Caco-2 (cell line): ENCODE measurements around the gene CNDP2. TPM values are rescaled to one million over a fixed set of nuclear protein-coding genes. Genes with fewer than 3 reads are reported as not detected.

Experiments used
- BruUV-seq: library from RNA; stranded (reverse); fragments of 400-500 nt; replicated peaks from 2 replicates; lab custom pipeline; 2021; lab: Mats Ljungman, UMichigan
- CTCF ChIA-PET: fragments of 300-600 bp; sonication (Branson Sonifier 250); formaldehyde crosslinking; loops from one replicate; lab custom pipeline; 2022; ENCODE audit warnings: antibody characterized with exemption; lab: Charles Lee
- POLR2A ChIA-PET: fragments of 300-600 bp; sonication (Branson Sonifier 250); formaldehyde crosslinking; loops from one replicate; lab custom pipeline; 2022; ENCODE audit warnings: antibody characterized with exemption; lab: Charles Lee
- DNase-seq, 2 experiments: peaks; one replicate each; pipeline versions ENCODE4 v3.0.0 to v3.0.0-alpha.2; 2020 to 2022
- H3K27me3 ChIP-seq: replicated peaks from 2 replicates; pipeline ENCODE4 v1.6.0; 2011; ENCODE audit warnings: low read length; ENCODE audit not compliant: control insufficient read depth, insufficient read depth
- H3K36me3 ChIP-seq: 2 replicates; pipeline ENCODE4 v1.5.1; 2011; ENCODE audit warnings: low read length; ENCODE audit not compliant: control insufficient read depth, insufficient read depth
- H3K4me1 ChIP-seq: fragments of 250-450 bp; sonication (Bioruptor Pico); 2 replicates; pipeline ENCODE4 v1.5.1; 2020; ENCODE audit warnings: mild to moderate bottlenecking
- H3K4me3 ChIP-seq: 2 replicates; pipeline ENCODE4 v1.5.1; 2011; ENCODE audit warnings: low read depth, mild to moderate bottlenecking, control low read depth, low read length
- H3K9me3 ChIP-seq: fragments of 250-450 bp; sonication (Bioruptor Pico); 2 replicates; pipeline ENCODE4 v1.5.1; 2020; ENCODE audit warnings: mild to moderate bottlenecking, moderate library complexity
- H3K27ac Mint-ChIP-seq: one replicate; pipeline ENCODE4 v1.8.0; 2022; ENCODE audit warnings: mixed read lengths; ENCODE audit not compliant: unreplicated experiment
- H3K27me3 Mint-ChIP-seq: one replicate; pipeline ENCODE4 v1.8.0; 2022; ENCODE audit warnings: mixed read lengths; ENCODE audit not compliant: insufficient read depth, unreplicated experiment
- H3K36me3 Mint-ChIP-seq: one replicate; pipeline ENCODE4 v1.8.0; 2022; ENCODE audit warnings: mild to moderate bottlenecking, mixed read lengths; ENCODE audit not compliant: insufficient read depth, unreplicated experiment
- H3K4me1 Mint-ChIP-seq: one replicate; pipeline ENCODE4 v1.8.0; 2022; ENCODE audit warnings: low read depth, mixed read lengths; ENCODE audit not compliant: unreplicated experiment
- H3K4me3 Mint-ChIP-seq: one replicate; pipeline ENCODE4 v1.8.0; 2022; ENCODE audit warnings: mild to moderate bottlenecking, moderate library complexity, mixed read lengths; ENCODE audit not compliant: unreplicated experiment
- H3K9me3 Mint-ChIP-seq: one replicate; pipeline ENCODE4 v1.8.0; 2022; ENCODE audit warnings: mixed read lengths; ENCODE audit not compliant: unreplicated experiment
- intact Hi-C: fragments of 100-400 bp; cut with micrococcal nuclease; formaldehyde crosslinking; loops from one replicate; pipeline ENCODE4 v1.10.0; 2022; ENCODE audit not compliant: unreplicated experiment
- total RNA-seq: library from RNA; stranded (reverse); gene quantifications from 2 replicates; pipeline ENCODE4 v1.2.3, GENCODE V29; 2022
- TF ChIP-seq, protein P1 (sequence below), 2 experiments: fragments of 200-600 bp in 1 of 2; IDR thresholded peaks; 1 replicate in 1 of 2; 2 replicates in 1 of 2; pipeline versions ENCODE4 v1.5.1 to v1.8.0; 2011 to 2022; ENCODE audit warnings: antibody characterized with exemption in 1 of 2, control low read depth in 1 of 2, inconsistent platforms in 1 of 2, low read depth in 1 of 2, low read length in 1 of 2, mild to moderate bottlenecking in 1 of 2, moderate library complexity in 1 of 2; ENCODE audit not compliant: insufficient read depth in 1 of 2, severe bottlenecking in 1 of 2, unreplicated experiment in 1 of 2

Gene CNDP2
- total RNA-seq, 1 experiment from 2014 or later, result 113 TPM

DNA sequence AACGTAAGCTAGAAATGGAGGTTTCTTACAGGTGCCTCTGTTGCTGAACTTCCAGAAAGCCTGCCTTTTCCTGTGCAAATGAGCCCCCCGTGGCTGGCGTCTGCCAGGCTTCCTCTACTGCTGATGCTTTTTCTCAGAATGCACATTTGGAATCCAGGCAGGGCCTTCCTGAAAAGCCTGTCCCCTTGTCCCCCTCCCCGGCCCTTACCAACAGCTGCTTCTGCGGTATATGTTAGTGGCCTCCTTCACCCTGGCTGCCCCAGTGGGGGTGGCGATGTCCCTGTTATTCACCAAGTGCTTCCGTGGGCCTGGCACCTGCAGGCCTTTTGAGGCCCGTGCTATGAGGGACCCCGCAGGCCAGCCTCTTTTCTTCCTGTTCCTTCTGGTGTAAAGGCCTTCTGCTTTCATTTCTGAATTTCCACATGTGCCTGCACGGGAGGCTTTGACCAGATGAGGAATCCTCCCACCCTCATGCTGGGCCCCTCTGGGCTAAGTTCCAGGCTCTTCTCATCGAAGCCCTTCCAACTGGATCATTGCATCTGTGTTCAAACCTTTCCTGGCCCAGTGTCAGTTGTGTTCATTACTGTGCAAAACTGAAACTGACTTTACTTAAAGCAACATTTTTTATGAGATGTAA lies 10.4 kb downstream of the CNDP2 start:
- no peaks in the 10 kb centered on the region for H3K27me3 ChIP-seq
- ChIA-PET CTCF (no interaction called here), POLR2A (no interaction called here)
- H3K27ac Mint-ChIP-seq, result no peak overlapping the region
- no peaks in the 10 kb centered on the region for H3K27me3 Mint-ChIP-seq
- H3K4me1 ChIP-seq, result peaks cover 17% of the 10 kb centered on the region
- TF ChIP-seq, protein P1, sequence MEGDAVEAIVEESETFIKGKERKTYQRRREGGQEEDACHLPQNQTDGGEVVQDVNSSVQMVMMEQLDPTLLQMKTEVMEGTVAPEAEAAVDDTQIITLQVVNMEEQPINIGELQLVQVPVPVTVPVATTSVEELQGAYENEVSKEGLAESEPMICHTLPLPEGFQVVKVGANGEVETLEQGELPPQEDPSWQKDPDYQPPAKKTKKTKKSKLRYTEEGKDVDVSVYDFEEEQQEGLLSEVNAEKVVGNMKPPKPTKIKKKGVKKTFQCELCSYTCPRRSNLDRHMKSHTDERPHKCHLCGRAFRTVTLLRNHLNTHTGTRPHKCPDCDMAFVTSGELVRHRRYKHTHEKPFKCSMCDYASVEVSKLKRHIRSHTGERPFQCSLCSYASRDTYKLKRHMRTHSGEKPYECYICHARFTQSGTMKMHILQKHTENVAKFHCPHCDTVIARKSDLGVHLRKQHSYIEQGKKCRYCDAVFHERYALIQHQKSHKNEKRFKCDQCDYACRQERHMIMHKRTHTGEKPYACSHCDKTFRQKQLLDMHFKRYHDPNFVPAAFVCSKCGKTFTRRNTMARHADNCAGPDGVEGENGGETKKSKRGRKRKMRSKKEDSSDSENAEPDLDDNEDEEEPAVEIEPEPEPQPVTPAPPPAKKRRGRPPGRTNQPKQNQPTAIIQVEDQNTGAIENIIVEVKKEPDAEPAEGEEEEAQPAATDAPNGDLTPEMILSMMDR (IDR thresholded peaks at IDR 0.05; ENCODE audit: insufficient read depth in 1 of 2, low read depth in 1 of 2, low read length in 1 of 2, severe bottlenecking in 1 of 2, unreplicated experiment in 1 of 2), result no peak
- H3K4me1 Mint-ChIP-seq, result peaks cover 9% of the 10 kb centered on the region
- intact Hi-C loops, result no loop called here
- DNase-seq, result no peak
- peaks cover 36% of the 10 kb centered on the region for H3K36me3 Mint-ChIP-seq
- H3K9me3 ChIP-seq, result no peaks in the 10 kb centered on the region
- BruUV-seq, result no TSS peak
- no peak overlapping the region for H3K4me3 ChIP-seq
- H3K36me3 ChIP-seq, result no peaks in the 10 kb centered on the region; the same call in 1 of the 2 replicates
- H3K9me3 Mint-ChIP-seq, result no peaks in the 10 kb centered on the region
- no peak overlapping the region for H3K4me3 Mint-ChIP-seq

DNA sequence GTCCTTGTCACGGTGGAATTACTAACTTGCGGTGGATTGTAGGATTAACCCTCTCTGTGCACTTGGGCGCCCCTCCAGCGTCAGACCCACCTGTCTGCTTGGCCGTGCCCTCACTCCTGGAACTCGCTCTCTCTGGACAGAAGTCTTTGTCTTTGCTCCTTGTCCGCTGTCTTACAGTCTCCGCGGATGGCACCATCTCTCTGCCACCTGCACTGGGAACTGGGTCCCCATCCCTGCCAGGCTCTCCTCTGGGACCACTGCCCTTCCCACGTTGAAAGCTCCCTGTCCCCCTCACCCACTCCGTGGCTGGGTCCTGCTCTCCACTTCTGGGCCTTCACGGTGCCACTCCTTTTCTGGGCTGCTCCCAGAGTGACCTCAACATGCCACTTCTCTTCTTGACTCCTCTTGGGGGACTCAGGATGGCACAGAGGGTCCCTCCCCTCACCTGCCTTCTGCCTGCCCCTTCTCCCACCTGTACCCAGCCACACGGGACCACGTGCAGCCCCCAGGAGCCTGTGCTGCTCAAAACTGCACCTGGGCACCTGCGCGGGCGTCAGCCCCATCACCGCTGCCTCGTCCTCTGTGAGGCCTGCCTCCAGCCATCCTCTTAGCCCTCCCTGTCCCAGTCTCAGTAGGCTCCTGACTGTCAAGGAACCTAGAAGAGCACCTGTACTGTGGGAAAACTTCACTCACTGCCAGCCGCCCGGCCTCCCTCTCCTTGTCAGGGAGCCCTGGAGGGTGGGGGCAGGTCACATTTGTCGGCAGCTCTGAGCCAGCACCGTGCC lies 11.1 kb downstream of the CNDP2 start:
- intact Hi-C loops, result no loop called here
- CTCF ChIA-PET, result no interaction called here
- TF ChIP-seq, protein P1 (IDR thresholded peaks at IDR 0.05; ENCODE audit: insufficient read depth in 1 of 2, low read depth in 1 of 2, low read length in 1 of 2, severe bottlenecking in 1 of 2, unreplicated experiment in 1 of 2), result no peak
- Histone ChIP-seq H3K9me3 (no peaks in the 10 kb centered on the region), H3K27me3 (no peaks in the 10 kb centered on the region), H3K4me1 (peaks cover 17% of the 10 kb centered on the region), H3K4me3 (no peak overlapping the region), H3K36me3 (peaks cover 1% of the 10 kb centered on the region)
- no peaks in the 10 kb centered on the region for H3K27me3 Mint-ChIP-seq
- no peak overlapping the region for H3K4me3 Mint-ChIP-seq
- POLR2A ChIA-PET, result no interaction called here
- peaks cover 35% of the 10 kb centered on the region for H3K36me3 Mint-ChIP-seq
- no peak overlapping the region for H3K27ac Mint-ChIP-seq
- H3K4me1 Mint-ChIP-seq, result peaks cover 9% of the 10 kb centered on the region
- no peak for DNase-seq
- BruUV-seq, result no TSS peak
- no peaks in the 10 kb centered on the region for H3K9me3 Mint-ChIP-seq

DNA sequence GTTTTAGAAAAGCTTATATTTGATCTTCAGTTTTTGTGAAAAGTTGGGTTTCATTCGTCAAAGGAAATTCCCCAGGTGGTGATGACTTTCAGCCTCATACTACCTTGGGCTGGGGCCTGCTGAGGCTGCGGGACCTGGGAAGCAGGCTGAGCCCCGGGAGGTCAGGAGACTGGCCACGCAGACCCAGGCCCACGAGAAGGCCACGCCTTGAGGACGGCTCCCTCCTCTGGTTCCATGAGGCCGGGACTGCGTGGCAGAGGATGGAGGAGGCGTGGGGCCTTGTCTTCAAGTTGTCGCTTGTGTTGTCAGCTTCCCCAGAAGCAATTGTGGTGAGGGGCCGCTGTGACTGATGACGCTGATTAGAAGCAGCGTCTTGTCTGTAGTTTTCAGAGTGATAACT lies 11.8 kb downstream of the CNDP2 start:
- ChIA-PET POLR2A (no interaction called here), CTCF (no interaction called here)
- H3K27me3 ChIP-seq, result no peaks in the 10 kb centered on the region
- intact Hi-C loops, result no loop called here
- H3K9me3 ChIP-seq, result no peaks in the 10 kb centered on the region
- TF ChIP-seq, protein P1 (IDR thresholded peaks at IDR 0.05; ENCODE audit: insufficient read depth in 1 of 2, low read depth in 1 of 2, low read length in 1 of 2, severe bottlenecking in 1 of 2, unreplicated experiment in 1 of 2), result no peak
- DNase-seq, result no peak
- Mint-ChIP-seq H3K4me1 (peaks cover 9% of the 10 kb centered on the region), H3K4me3 (no peak overlapping the region), H3K9me3 (no peaks in the 10 kb centered on the region), H3K36me3 (peaks cover 35% of the 10 kb centered on the region), H3K27me3 (no peaks in the 10 kb centered on the region), H3K27ac (no peak overlapping the region)
- H3K4me1 ChIP-seq, result peaks cover 17% of the 10 kb centered on the region
- H3K4me3 ChIP-seq, result no peak overlapping the region
- H3K36me3 ChIP-seq, result peaks cover 1% of the 10 kb centered on the region
- no TSS peak for BruUV-seq
